Measurements from ENCODE around the gene ECM2.
A peak's percentile ranks its signal among the peaks of the same experiment; 100 is the strongest.

Gene ECM2

GRCh38 chr9:92527832-92528521, 7.8 kb downstream of the ECM2 start:
- no peak for DNase-seq (ENCODE audit: low spot score)

GRCh38 chr9:92527291-92527828, 8.4 kb downstream of the ECM2 start:
- DNase-seq (ENCODE audit: low spot score) = no peak

- no peak for DNase-seq (ENCODE audit: low spot score)
Observed at GRCh38 chr9:92525306-92525705, 10.5 kb downstream of the ECM2 start.

- DNase-seq (ENCODE audit: low spot score) = no peak
Observed at GRCh38 chr9:92524881-92525280, 10.9 kb downstream of the ECM2 start.

DNA sequence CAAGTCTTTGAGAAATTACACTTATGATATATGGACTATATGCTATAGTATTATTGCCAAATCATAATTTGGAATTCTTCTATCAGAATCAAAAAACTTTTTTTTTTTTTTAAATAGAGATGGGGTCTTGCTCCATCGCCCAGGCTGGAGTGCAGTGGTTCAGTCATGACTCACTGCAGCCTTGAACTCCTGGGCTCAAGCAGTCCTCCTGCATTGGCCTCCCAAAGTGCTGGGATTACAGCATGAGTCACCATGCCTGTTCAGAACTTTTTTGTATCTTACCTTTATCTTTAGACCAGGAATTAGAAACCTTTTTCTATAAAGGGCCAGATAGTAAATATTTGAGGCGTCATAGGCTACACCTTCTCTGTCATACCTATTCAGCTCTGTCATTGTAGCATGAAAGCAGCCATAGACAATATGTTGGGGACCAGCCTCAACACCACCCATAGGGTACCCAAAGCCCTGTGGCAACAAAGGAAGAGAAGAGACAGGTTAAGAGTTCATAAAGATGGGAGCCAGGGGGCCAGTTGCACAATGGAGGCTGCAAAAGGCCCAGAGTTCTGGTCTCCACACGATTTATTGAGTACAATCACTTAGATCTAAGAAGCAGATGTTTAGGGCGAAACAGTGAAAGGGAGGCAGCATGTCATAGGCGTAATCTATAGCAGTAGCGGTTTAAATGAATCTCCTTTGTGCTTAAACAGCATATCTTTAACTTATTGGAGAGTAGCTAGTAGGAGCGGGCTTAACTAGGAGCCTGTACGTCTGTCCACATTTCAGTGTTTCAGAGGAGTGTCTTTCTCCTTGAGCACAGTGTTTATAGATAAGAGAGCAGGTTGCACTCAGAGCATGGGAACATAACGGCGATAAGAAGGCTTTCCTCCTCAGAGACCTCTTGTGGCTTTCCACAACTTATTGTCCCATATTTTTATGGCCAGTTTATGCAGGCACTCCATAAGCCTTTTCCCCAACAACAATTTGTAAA, 12.5 kb downstream of the ECM2 start:
- DNase-seq (ENCODE audit: low spot score) = no peak

DNA sequence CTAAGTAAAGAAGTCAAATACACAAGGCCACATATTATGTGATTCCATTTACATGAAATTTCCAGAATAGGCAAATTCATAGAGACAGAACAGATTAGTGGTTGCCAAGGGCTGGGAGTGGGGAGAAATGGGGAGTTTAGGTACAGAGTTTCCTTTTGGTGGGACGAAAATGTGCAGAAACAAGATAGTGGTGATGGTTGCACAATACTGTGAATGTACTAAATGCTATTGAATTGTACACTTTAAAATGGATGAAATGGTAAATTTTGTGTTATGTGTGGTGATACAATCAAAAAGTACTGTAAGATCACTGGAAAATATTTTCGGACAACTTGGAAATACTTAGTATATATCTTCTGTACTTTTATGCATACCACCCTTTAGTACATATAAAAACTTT, 15.0 kb downstream of the ECM2 start:
- DNase-seq (ENCODE audit: low spot score) = no peak

GRCh38 chr9:92518199-92518598, 17.6 kb downstream of the ECM2 start:
- no peak for DNase-seq (ENCODE audit: low spot score)

GRCh38 chr9:92517046-92517445, 18.7 kb downstream of the ECM2 start:
- DNase-seq (ENCODE audit: low spot score) = no peak

GRCh38 chr9:92516521-92516920, 19.3 kb downstream of the ECM2 start:
- DNase-seq (ENCODE audit: low spot score) = no peak

DNA sequence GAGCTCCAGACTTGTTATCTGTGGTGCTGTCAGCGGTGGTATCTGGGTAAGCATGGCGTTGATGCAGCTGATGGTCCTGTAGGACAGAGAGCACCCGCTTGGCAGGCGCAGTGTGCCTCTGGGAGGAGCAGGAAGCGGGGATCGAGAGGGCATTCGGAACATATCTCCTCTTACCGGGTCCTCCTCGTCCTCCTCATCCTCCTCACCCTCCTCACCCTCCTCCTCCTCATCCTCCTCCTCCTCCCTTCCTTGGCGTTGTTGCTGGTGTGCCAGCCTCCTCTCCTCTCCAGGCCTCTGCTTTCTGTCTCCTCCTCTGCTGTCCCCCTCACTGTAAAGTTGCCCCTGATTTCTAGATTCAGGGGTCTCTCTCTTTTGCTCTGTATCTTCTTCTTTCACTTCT, 21.2 kb downstream of the ECM2 start:
- no peak for DNase-seq (ENCODE audit: low spot score)

DNA sequence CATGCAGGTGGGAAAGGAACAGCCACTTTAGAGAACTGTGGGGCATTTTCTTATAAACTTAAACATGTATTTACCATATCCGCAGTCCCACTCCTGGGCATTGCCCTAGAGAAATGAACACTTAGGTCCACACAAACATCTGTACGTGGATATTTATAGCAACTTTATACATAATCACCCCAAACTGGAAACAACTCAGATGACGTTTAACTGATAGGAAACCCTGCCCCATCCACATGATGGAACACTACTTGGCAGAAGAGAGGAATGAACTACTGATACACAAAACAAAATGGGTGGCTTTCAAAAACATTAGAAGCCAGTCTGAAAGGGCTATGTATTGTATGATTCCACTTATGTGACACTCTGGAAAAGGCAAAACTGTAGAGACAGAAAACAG, 22.4 kb downstream of the ECM2 start:
- DNase-seq (ENCODE audit: low spot score) = no peak

DNA sequence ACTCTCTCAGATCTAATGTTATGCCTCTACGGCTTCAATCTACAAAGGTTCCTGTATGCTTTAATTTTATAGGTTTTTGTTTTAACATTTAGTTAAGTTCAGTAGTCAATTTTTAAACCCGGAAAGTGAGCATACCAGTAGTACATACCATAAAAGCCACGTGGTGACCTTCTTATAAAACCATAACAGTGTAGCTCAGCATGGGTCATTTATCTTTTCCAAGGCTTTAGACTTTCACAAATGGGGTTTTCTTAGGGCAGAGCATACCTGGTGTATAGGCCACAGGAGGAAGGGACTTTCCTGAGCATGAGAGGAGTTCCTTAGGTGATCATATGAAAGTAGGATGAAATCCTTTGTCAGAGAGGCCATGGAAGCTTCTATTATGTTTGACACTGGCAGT, 23.2 kb downstream of the ECM2 start:
- no peak for DNase-seq (ENCODE audit: low spot score)

DNA sequence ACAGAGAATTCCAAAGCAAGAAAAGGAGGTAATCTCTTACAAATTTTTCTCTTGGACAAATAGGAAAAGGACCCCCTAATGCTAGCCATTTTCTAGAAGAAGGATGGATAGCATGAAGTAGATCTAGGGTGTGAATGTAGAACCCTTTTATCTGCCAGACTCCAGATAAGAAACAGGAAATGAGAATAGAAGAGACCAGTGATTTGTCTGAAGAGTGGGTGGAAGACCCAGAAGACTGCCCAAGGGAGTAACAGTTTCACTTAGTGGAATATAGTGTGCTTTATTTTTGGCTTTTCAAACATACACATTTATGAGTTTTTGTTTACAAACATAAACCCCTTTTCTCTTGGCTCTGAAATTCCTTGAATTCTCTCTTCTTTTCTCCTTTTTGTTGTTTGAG, 25.0 kb downstream of the ECM2 start:
- no peak for DNase-seq (ENCODE audit: low spot score)

DNA sequence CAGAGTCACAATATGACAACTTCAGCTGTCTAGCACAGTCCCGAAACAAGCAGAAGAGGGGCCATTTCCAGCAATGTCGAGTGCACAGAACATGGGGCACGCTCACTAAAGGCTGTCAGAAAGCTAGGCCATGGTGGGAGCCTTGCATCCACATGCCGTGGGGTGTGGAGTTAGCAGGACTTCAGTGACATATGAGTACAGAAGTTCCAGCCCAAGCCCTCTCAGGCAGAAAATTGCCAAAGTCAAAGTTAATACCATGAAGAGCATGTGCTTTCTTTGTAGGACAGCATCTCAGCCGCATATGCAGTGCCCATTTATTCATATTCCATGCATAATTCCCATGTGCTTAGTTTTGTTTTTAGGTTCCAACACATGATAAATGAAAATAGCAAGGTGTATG, 26.7 kb downstream of the ECM2 start:
- DNase-seq (ENCODE audit: low spot score) = no peak

DNA sequence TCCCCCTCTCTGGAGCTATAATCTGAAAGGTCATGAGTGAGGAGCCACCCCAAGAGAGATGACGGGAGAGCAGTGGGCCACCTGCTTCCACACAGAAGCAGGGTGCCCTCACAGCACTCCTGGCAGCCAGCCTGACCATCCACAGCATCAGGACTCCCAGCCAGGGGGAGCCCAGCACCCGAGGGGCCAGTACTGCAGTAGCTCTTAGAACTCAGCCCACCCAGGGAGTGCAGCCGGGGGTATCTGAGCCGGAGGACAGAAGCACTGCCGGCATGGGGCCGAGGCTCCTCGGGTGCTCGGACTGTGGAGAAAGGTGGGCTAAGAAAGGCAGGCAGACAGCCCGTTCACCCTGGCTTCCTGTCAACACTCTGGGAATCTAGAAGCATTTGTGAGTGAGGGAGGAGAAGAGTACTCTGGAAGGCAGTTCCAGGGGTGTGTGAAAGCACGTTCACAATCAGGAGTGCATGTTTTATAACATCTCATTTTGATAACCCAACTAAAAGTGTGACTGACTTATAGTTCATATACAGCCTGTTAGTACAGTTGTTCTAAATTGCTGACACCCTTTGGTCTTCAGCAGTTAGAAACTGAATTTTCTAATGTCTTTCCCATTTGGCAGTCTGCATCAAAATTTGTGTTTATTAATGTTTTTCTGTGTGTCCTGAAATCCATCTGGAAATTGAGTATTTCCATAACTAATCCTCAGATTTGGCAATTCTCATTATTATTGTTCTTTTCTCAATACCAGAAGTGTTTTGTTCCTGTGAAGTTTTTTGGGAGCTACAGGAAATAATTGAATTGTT, 27.6 kb downstream of the ECM2 start:
- no peak for DNase-seq (ENCODE audit: low spot score)

GRCh38 chr9:92507496-92507895, 28.3 kb downstream of the ECM2 start:
- no peak for DNase-seq (ENCODE audit: low spot score)

GRCh38 chr9:92507005-92507404, 28.8 kb downstream of the ECM2 start:
- DNase-seq (ENCODE audit: low spot score) = no peak

DNA sequence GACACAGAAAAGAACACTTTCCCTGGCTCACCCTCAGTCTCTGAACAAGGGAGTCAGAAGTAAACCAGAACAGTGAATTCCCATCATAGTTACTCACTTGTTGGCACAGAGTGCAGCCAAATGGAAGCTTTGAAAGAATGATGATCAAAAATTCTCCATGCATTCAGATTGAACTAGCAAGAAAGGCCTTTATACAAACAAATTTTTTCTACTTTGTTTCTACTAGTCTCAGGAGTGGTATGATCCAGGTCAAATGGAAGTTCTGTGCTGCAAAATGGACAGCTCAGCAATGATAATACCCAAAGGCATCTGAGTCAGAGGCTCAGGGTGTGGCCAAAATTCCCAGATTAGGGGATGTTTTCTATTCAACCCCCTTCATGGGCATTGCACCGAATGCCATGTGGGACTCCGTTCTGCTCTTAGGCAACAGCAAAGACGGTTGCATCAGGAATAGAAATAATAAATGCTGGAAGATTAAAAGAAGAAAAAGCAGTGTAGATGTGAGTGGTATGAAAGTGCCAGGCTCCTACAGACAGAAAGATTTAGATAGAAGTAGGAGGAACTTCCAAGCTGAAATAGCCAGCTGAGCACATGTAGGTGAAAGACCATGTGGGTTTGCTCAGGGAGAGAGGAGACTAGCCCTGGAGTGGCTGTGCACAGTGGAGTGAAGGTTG, 29.5 kb downstream of the ECM2 start:
- peak; percentile 21 for DNase-seq (ENCODE audit: low spot score)

DNA sequence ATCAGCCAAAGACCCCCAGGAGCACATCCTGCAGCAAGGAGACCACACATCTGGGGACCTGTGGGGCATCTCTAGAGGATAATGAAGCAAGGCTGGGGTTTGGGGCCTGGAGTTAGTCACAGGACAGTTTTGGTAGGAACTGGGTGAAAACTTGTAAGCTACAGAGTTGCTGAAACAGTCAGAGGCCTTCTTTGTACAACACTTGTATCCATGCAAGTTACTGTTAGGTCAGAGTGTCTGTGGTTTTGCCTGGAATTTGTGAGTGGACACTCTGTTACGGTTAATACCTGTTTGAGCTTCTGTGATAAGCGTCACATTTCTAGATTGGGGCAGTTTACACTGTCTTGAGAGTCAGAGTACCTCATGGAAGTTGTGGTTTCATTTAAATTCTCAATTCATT, 30.9 kb downstream of the ECM2 start:
- no peak for DNase-seq (ENCODE audit: low spot score)

- no peak for DNase-seq (ENCODE audit: low spot score)
Observed at GRCh38 chr9:92503156-92503555, 32.6 kb downstream of the ECM2 start.

- DNase-seq (ENCODE audit: low spot score) = no peak
Observed at GRCh38 chr9:92501671-92502393, 34.0 kb downstream of the ECM2 start.

Measured in pons (tissue), 1 donor.